GM19240 (cell line): Measurements from ENCODE around the gene CALM1.

Experiments
- DNase-seq: peaks from one replicate; pipeline ENCODE4 v3.0.0; 2011; ENCODE audit warnings: low spot score; ENCODE audit not compliant: insufficient read length

CALM1 gene

DNA sequence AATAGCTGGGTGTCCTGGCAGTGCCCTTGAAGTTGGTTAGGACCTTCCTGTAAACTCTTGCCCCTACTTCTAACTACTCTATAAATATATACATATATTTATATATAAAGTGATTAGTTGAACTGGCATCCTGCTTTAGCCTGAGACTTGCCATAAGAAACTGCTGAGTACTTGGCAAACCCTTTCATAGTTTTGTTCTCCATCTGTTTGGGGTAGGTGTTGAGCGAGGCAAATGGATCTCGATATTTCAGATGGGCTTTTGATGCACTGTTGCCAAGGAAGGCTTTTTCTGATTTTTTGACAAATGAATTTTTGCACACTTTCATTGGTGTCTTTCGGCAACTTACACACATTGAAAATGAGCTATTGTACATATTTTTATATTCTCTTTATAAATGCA, 10.4 kb downstream of the CALM1 start:
- no peak for DNase-seq

DNA sequence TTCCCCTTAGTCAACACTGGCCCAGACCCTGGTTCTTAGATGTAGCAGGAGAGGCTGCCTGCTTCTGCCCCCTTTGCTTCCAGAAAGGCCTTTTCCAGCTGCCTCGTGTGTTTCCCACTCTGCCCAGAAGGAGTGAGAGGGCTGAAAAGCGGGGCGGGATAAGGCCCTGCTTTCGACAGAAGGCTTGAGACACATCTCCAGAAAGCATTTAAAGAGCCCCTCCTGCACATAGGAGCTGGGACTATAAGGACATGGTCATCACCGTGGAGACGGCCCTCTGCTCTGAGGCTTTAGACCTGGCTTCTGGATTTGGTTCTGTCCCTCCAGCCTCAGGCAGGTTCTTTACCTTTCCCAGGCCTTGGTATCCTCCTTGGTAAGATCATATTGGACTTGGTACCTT, 11.9 kb downstream of the CALM1 start:
- no peak for DNase-seq

DNA sequence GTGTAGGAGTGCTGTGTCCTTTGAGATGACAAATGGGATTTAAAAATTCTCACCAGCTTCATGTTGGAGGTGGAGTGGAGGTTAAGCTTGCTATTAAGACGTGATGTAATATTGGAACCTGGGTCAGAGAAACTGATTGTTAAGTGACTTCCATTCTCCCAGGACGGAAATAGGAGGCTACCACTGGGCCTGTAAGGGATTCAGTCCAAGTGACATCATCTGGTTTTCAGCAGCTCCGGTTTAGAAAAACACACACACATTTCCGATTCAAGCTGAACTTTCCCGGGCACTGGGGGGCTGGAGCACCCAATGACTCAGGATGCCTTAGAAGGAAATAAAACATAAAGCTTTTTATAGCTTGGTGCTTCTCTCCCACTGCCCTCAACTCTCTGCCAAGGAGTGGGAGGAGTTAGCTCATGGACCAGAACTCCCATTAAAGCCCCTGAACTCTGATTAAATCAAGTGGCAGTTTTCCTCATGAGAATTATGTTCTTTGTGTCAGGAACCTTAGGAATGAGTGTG, 12.4 kb downstream of the CALM1 start:
- no peak for DNase-seq

DNA sequence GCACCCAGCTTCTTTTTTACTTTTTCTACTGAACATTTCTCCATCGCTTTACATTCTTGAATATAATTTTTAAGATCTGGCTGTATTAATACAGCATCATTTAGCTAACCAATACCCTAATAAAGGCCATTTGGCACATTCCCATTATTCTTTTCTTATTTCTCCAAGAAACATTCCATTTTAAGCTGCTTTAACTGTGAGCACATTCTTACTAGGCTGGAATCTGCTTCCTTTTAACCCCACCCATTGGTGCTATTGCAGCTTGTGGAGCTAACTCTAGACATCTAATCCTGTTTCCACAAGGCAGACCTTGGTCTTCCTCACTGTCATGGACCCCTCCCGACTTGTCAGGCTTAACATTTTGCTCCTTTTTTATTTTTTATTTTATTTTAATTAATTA, 15.2 kb downstream of the CALM1 start:
- DNase-seq = no peak

DNA sequence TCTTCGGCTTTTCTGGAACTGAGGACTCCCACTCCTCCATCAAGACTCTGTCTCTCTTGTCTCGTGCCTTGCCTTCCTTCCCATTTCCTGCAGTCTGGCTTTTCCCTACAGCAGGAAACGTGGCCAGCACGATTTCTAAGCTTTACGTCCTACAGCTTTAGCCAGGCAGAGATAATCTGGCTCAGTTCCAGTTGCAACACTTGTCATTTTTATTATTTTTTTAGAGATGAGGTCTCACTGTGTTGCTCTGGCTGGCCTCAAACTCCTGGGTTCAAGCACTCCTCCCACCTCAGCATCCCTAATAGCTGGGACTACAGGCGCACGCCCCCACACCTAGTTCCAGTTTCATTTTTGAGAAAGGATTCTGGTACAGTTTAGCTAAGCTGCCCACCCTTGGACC, 19.9 kb downstream of the CALM1 start:
- DNase-seq = no peak

DNA sequence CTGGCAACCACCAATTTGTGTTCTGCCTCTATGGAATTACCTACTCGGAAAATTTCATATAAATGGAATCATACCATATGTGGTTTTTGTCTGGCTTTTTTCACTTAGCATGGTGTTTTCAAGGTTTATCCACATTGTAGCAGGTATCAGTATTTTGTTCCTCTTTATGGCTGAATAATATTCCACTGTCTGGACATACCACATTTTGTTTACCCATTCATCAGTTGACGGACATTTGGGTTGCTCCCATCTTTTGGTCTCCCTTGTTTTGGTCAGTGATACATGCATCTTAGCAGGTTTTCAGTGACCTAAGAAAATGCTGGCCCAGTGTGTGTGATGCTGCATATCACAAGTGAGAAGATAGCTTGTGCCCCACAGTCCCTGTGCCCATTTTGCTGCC, 21.2 kb downstream of the CALM1 start:
- no peak for DNase-seq

DNA sequence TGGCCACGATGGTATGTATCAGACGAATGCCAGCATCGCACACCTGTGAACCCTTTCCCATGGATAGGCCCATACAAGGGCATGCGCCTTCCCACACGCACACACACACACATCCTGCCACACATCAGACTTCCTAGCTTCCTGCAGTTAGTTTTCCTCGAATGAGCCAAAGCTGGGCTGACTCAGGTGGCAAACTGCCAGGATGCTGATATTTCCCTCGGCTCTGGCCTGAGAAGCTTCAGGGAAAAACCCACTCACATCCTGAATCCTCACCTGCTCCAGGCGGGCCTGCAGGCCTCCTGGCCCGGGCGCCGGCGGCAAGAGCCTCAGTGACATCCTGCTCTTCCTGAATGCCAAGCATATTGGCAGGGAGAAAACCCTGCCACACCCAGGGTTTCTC, 22.4 kb downstream of the CALM1 start:
- DNase-seq = no peak

- DNase-seq = no peak
Measured at GRCh38 chr14:90421001-90421631, 24.3 kb downstream of the CALM1 start.

- no peak for DNase-seq
Measured at GRCh38 chr14:90421632-90422020, 24.8 kb downstream of the CALM1 start.

- DNase-seq = no peak
Measured at GRCh38 chr14:90423166-90423565, 26.3 kb downstream of the CALM1 start.

- DNase-seq = no peak
Measured at GRCh38 chr14:90424075-90424474, 27.2 kb downstream of the CALM1 start.

DNA sequence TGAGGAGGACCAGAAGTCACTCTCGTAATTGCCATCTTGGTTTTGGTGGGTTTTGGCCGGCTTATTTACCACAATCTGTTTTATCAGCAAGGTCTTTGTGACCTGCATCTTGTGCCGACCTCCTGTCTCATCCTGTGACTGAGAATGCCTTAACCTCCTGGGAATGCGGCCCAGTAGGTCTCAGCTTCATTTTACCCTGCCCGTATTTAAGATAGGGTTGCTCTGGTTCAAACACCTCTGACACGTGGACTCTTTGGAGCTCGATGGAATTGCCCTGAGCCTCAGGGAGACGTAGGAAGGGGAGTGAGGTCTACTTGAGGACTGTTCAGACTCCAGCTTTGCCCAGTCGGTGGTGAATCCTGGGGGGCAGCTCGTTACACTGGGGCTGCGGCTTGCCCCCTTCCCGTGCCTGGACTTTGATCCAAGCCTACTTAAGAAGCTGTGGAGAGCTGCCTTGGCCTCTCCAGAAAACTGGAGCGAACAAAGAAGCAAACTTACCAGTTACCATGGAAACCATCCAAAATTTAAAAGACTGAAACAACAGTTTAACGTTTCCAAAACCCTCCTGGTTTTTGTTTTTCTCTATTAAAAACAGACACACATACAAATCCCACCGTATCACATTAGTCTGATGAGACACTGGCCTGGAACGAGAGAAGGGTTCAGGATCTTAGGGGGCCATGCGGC, 28.0 kb downstream of the CALM1 start:
- DNase-seq = no peak

GRCh38 chr14:90425373-90425879, 28.6 kb downstream of the CALM1 start:
- no peak for DNase-seq

DNA sequence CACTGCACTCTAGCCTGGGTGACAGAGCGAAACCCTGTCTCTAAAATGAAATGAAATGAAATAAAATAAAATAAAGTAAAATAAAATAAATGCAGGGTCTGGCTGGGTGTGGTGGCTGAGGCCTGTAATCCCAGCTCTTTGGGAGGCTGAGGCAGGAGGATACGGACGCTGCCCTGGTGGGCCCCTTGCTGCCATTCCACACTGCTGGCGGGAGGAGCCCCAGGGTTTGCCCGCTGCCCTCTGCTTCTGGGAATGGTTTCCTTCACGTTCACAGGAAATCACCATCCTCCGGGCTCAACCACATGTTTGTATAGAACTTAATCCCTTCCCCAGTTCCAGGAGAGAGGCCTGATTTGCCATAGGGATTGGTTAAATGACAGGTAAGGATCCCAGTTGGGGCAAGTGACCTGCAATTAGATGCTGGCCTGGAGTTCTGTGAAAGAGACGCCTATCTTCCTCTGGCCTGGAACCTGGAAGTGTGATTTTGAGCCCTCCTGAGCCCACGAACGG, 29.3 kb downstream of the CALM1 start:
- DNase-seq = no peak

- DNase-seq = no peak
Measured at GRCh38 chr14:90426663-90427062, 29.8 kb downstream of the CALM1 start.

DNA sequence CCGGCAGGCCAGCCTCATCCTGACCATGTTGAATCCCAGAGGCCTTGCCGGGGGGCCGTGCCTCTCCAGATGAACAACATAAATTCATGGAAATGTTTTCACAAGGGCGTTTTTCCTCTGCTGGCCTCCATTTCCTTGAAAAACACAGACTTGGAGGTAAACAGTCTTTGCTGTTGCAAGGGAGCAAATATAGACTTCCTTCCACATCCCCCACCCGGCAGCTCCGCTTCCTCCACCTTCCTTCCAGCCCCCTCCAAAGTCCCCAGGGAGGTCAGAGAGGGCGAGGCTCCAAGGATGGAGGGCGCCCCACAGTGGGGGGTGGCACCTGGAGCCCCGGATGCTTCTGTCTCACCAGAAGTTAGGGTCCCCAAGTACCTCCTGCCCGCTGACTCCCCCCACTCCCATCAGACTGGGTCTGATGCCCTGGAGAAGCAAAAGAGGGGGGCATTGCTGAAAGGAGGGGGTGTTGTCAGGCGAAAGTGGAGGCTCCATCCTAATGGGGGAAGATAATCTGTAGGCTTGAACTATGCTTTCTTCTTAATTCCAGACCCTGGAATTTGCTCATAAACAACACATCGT, 31.1 kb downstream of the CALM1 start:
- DNase-seq = no peak

DNA sequence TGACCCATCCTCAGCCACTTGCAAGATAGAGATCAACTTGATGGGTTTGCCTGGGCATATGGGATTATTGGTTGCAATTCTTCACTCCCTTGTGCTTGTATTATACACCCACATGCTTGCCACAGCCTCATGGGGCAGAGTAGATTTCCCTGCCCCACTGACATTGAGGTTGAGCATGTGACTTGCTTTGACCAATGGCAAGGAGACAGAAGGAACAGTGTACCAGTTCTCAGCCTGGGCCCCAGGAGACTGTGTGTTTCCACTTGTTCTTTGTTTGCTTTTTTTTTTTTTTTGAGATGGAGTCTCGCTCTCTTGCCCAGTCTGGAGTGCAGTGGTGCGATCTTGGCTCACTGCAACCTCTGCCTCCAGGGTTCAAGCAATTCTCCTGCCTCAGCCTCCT, 31.8 kb downstream of the CALM1 start:
- DNase-seq = no peak

DNA sequence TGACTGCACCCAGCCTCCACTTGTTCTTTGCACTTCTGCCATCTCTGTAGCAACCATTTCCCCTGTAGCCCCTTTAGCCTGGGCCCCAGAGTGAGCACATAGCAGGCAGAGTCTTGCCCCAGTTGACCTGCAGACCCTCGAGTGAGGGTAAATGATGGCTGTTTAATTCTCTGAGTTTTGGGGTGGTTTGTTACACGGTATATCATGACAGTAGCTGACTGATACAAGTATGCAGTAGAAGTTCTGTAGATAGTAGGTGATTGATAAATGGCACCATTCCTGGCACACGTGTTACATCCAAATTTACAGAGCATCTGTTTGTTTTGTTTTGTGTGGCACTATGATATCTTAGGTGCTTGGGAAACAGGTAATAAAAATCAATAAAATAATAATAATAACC, 32.4 kb downstream of the CALM1 start:
- DNase-seq = no peak

- DNase-seq = no peak
Measured at GRCh38 chr14:90429754-90430153, 32.9 kb downstream of the CALM1 start.

DNA sequence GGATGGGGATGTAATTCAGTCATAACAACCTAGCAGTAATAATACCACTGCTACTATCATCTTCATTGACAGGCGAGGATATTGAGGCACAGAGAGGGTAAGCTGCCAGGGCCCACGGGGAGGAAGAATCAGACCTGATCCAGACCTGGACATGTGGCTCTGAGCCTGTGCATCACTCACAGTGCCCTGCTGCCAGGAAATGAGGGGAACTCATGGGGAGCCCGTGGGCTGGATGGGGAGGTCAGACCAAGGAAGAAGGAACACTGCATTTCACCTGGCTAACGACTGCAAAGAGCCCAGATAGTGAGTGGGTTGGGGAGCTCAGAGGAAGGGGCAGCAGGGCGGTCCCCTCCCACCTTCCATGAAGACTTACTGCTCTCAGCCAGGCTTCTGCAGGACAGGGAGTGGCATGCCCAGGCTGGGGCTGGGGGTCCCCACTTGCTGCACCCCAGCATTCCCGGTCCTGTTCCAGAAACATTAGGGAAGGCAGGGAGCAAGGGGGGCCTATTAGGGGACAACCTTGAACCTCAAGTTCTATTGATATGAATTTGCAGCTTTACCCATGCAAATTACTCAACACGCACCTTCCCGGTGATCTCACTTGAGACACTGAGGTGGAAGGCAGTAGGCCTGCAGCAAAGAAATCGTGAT, 37.7 kb downstream of the CALM1 start:
- DNase-seq = no peak

GRCh38 chr14:90438841-90439240, 42.0 kb downstream of the CALM1 start:
- no peak for DNase-seq

GRCh38 chr14:90440021-90440451, 43.2 kb downstream of the CALM1 start:
- no peak for DNase-seq
